Measurements from ENCODE around the gene OR6B3. TPM values are rescaled to one million over a fixed set of nuclear protein-coding genes. Genes with fewer than 3 reads are reported as not detected.

Gene OR6B3
- total RNA-seq, 2 experiments from 2014 or later, result not detected

DNA sequence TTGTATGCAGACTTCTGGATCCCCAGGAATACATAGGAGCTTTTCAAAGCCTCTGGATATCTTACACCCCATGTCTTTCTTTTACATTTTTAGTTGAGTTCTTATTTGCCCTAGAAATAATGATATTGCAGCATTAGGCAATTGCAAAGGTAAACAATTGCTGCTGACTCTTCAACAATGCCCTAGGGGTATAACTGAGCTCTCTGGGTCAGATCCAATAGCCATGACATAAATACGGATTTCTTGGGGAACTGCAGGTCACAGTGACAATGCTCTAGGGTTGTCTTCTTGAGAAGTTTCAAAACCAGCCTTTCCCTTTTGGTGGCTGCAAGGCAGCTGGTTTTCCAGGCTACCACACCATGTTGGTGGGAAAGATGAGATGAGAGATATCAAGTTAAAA is 16.5 kb upstream of the OR6B3 start:
- Mint-ChIP-seq H3K9me3 (peaks cover 5% of the 10 kb centered on the region), H3K4me1 (ENCODE audit: low read depth) (no peaks in the 10 kb centered on the region), H3K4me3 (no peak overlapping the region), H3K36me3 (ENCODE audit: low read depth) (no peaks in the 10 kb centered on the region), H3K27ac (no peak overlapping the region), H3K27me3 (peaks cover 15% of the 10 kb centered on the region)
- DNase-seq (no peak), ATAC-seq (no peak)
- CTCF ChIA-PET, result interaction anchor here (2.0 to 5.2 kb wide), 2 partner anchors 9 to 73 kb away, joined by 5 to 28 read pairs; no protein-coding TSS in a partner anchor
- intact Hi-C loops (cut with micrococcal nuclease), result no loop called here
- TF ChIP-seq, protein P1, sequence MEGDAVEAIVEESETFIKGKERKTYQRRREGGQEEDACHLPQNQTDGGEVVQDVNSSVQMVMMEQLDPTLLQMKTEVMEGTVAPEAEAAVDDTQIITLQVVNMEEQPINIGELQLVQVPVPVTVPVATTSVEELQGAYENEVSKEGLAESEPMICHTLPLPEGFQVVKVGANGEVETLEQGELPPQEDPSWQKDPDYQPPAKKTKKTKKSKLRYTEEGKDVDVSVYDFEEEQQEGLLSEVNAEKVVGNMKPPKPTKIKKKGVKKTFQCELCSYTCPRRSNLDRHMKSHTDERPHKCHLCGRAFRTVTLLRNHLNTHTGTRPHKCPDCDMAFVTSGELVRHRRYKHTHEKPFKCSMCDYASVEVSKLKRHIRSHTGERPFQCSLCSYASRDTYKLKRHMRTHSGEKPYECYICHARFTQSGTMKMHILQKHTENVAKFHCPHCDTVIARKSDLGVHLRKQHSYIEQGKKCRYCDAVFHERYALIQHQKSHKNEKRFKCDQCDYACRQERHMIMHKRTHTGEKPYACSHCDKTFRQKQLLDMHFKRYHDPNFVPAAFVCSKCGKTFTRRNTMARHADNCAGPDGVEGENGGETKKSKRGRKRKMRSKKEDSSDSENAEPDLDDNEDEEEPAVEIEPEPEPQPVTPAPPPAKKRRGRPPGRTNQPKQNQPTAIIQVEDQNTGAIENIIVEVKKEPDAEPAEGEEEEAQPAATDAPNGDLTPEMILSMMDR (IDR thresholded peaks at IDR 0.05), result no peak
- POLR2A ChIA-PET, result interaction anchor here (0.6 kb wide), 1 partner anchor 13 kb away, joined by 3 read pairs; no protein-coding TSS in a partner anchor

DNA sequence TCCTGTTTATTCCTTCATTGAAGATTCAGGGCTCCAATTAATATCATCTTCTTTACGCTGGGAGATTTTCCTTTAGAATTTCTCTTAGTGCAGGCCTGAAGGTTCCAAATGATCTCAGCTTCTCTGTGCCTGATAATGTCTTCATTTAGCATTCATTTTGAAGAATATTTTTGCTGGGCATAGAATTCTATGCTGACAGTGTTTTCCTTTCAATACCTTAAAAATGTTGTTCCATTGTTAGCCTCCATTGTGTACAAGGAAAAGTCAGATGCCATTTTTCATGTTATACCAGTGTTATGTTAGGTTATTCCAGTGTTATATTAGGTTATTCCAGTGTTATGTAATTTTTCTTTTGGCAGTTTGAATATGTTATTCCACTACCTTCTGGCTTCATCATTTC is 14.9 kb upstream of the OR6B3 start:
- ChIA-PET CTCF (interaction anchor here (5.2 kb wide), 1 partner anchor 75 kb away, joined by 28 read pairs; no protein-coding TSS in a partner anchor), POLR2A (no interaction called here)
- ATAC-seq, result no peak
- no peaks in the 10 kb centered on the region for H3K36me3 Mint-ChIP-seq (ENCODE audit: low read depth)
- no peak for DNase-seq
- TF ChIP-seq, protein P1 (IDR thresholded peaks at IDR 0.05), result no peak
- peaks cover 18% of the 10 kb centered on the region for H3K27me3 Mint-ChIP-seq
- no peak overlapping the region for H3K4me3 Mint-ChIP-seq
- H3K4me1 Mint-ChIP-seq (ENCODE audit: low read depth), result no peaks in the 10 kb centered on the region
- no peak overlapping the region for H3K27ac Mint-ChIP-seq
- intact Hi-C loops (cut with micrococcal nuclease), result no loop called here
- peaks cover 5% of the 10 kb centered on the region for H3K9me3 Mint-ChIP-seq

DNA sequence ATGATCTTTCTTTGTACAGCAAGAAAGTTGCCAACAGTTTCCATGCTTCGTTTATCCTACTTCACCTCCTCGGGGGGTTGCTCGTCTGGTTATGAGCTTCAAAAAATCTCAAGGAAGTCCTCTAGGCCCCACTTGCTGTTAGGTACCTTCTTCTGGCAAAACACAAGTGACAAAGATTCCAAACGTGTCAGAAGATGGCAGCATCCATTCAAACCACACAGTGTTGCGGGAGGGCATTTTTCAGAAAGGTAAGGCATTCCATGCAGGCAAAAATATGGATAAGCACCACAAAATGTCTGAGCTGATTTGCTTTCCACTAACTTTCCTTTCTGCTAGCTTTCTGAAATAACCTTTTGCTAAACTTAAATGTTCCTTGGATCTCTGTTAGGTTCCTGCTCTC is 13.2 kb upstream of the OR6B3 start:
- intact Hi-C loops (cut with micrococcal nuclease), result no loop called here
- Mint-ChIP-seq H3K9me3 (peaks cover 5% of the 10 kb centered on the region), H3K27me3 (peaks cover 22% of the 10 kb centered on the region), H3K36me3 (ENCODE audit: low read depth) (no peaks in the 10 kb centered on the region), H3K4me1 (ENCODE audit: low read depth) (no peaks in the 10 kb centered on the region), H3K27ac (no peak overlapping the region), H3K4me3 (no peak overlapping the region)
- ChIA-PET POLR2A (no interaction called here), CTCF (interaction anchor here (1.0 to 5.2 kb wide), 3 partner anchors 9 to 77 kb away, joined by 3 to 28 read pairs (median 9); no protein-coding TSS in a partner anchor)
- TF ChIP-seq, protein P1 (IDR thresholded peaks at IDR 0.05), result no peak
- ATAC-seq (no peak), DNase-seq (no peak)

DNA sequence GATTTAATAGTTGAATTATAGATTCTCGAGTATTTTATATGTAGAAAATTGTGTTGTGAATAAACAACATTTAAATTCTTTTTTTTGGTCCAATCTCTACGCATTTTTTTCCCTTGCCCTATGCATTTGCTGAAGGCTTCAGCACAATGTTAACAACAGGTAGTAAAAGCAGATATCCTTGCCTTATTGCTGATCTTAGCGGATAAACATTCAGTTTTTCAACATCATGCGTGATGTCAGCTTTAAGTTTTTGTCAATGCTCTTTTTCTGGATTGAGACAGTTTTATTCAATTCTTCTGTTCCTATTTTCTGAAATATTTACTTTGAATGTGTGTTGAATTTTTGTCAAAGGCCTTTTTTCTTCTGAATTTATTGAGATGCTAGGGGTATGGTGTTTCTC is 11.6 kb upstream of the OR6B3 start:
- TF ChIP-seq, protein P1 (IDR thresholded peaks at IDR 0.05), result no peak
- ATAC-seq, result no peak
- Mint-ChIP-seq H3K4me3 (no peak overlapping the region), H3K9me3 (peaks cover 5% of the 10 kb centered on the region), H3K36me3 (ENCODE audit: low read depth) (no peaks in the 10 kb centered on the region), H3K4me1 (ENCODE audit: low read depth) (no peaks in the 10 kb centered on the region), H3K27ac (no peak overlapping the region), H3K27me3 (peaks cover 21% of the 10 kb centered on the region)
- CTCF ChIA-PET, result interaction anchor here (1.2 to 5.2 kb wide), 3 partner anchors 74 to 80 kb away, joined by 3 to 28 read pairs (median 25); no protein-coding TSS in a partner anchor
- intact Hi-C loops (cut with micrococcal nuclease), result no loop called here
- POLR2A ChIA-PET, result no interaction called here
- no peak for DNase-seq

DNA sequence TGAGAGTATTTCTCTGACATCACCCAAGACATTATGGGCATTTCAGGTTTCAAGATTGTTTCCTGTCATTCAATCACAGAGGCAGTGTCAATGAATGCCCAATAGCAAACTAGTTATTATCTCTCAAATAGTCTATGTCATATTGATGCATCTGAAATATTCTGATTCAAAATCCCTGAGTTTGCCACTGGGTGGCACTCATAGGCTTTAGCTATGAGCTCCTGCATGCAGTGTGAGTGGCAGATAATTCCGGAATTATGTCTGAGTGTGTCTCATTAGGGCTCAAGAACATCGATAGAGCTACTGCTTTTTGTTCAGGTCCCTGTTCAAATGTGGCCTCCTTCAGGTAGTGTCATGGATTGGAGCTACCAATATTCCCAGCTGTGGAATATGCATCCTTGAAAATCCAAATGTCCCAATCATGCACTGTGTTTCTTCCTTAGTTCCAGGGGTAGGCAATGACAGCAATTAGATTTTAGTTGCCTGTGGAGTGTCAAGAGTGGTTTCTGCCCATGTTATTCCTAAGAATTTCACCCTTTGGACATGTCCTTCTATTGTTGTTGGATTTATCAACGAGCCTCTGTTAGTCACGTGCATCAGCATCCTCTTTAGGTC is 7.8 kb upstream of the OR6B3 start:
- no peak overlapping the region for H3K4me3 Mint-ChIP-seq
- no peak overlapping the region for H3K27ac Mint-ChIP-seq
- DNase-seq (peak; percentile 66), ATAC-seq (peak; percentile 87)
- H3K27me3 Mint-ChIP-seq, result peaks cover 22% of the 10 kb centered on the region
- CTCF ChIA-PET, result interaction anchor here (0.7 to 4.7 kb wide), 17 partner anchors 9 to 375 kb away, joined by 3 to 100 read pairs (median 5); partner anchors contain the start of gene OTOS
- TF ChIP-seq, protein P1 (IDR thresholded peaks at IDR 0.05), result peak; percentile 69
- no peaks in the 10 kb centered on the region for H3K4me1 Mint-ChIP-seq (ENCODE audit: low read depth)
- POLR2A ChIA-PET, result no interaction called here
- intact Hi-C loops (cut with micrococcal nuclease), result loop anchor here (1.0 kb wide), 1 partner anchor 83 kb away; no protein-coding TSS in a partner anchor
- H3K36me3 Mint-ChIP-seq (ENCODE audit: low read depth), result no peaks in the 10 kb centered on the region
- no peaks in the 10 kb centered on the region for H3K9me3 Mint-ChIP-seq
